A673 (cell line): Measurements from ENCODE around the gene PDE4B. TPM values are rescaled to one million over a fixed set of nuclear protein-coding genes. Genes with fewer than 3 reads are reported as not detected.

Experiments
- BruUV-seq: library from RNA; stranded (reverse); fragments of 400-500 nt; replicated peaks from 2 replicates; lab custom pipeline; 2021; lab: Mats Ljungman, UMichigan
- CTCF ChIA-PET: fragments of 300-600 bp; sonication (Branson Sonifier 250); formaldehyde crosslinking; loops from one replicate; lab custom pipeline; 2022; ENCODE audit warnings: antibody characterized with exemption; lab: Charles Lee
- POLR2A ChIA-PET: fragments of 300-600 bp; sonication (Branson Sonifier 250); formaldehyde crosslinking; loops from one replicate; lab custom pipeline; 2022; ENCODE audit warnings: antibody characterized with exemption; ENCODE audit not compliant: low non-redundant PET; lab: Charles Lee
- DNase-seq: peaks from one replicate; pipeline ENCODE4 v3.0.0-alpha.2; 2015; ENCODE audit warnings: low spot score
- H3K27ac ChIP-seq: fragments of 200-600 bp; sonication (generic); 2 replicates; pipeline ENCODE4 v1.5.1; 2016; ENCODE audit warnings: mixed run types, low read depth, mild to moderate bottlenecking, mixed read lengths, antibody characterized with exemption, low read length; ENCODE audit not compliant: poor library complexity, severe bottlenecking
- H3K27me3 ChIP-seq: fragments of 200-600 bp; sonication (generic); replicated peaks from 2 replicates; pipeline ENCODE4 v1.6.1; 2017; ENCODE audit warnings: mixed run types, low read depth, mild to moderate bottlenecking, mixed read lengths, antibody characterized with exemption, low read length; ENCODE audit not compliant: insufficient read depth, poor library complexity
- H3K36me3 ChIP-seq: fragments of 200-600 bp; sonication (generic); 2 replicates; pipeline ENCODE4 v1.6.1; 2016; ENCODE audit warnings: mixed run types, mild to moderate bottlenecking, mixed read lengths, antibody characterized with exemption, low read length; ENCODE audit not compliant: insufficient read depth, poor library complexity, severe bottlenecking
- H3K4me1 ChIP-seq: fragments of 200-600 bp; sonication (generic); 2 replicates; pipeline ENCODE4 v1.6.1; 2017; ENCODE audit warnings: mixed run types, mild to moderate bottlenecking, mixed read lengths, antibody characterized with exemption, low read length; ENCODE audit not compliant: insufficient read depth, poor library complexity, severe bottlenecking
- H3K4me3 ChIP-seq: fragments of 200-600 bp; sonication (generic); 2 replicates; pipeline ENCODE4 v1.5.1; 2016; ENCODE audit warnings: low read depth, mixed run types, mild to moderate bottlenecking, mixed read lengths, low read length; ENCODE audit not compliant: poor library complexity, severe bottlenecking
- H3K9me3 ChIP-seq: fragments of 200-600 bp; sonication (generic); 2 replicates; pipeline ENCODE4 v1.6.1; 2016; ENCODE audit warnings: mixed run types, low read depth, mild to moderate bottlenecking, mixed read lengths, antibody characterized with exemption, low read length; ENCODE audit not compliant: poor library complexity, severe bottlenecking
- EZH2 ChIP-seq: fragments of 200-600 bp; sonication (generic); IDR thresholded peaks from 2 replicates; pipeline ENCODE4 v1.6.1; 2017; ENCODE audit warnings: borderline replicate concordance, low read depth, mild to moderate bottlenecking, mixed read lengths, antibody characterized with exemption, low read length; ENCODE audit not compliant: poor library complexity, severe bottlenecking
- intact Hi-C: fragments of 100-400 bp; cut with micrococcal nuclease; formaldehyde crosslinking; loops from one replicate; pipeline ENCODE4 v1.10.0; 2022; ENCODE audit not compliant: unreplicated experiment
- total RNA-seq: library from RNA; stranded (reverse); gene quantifications from 2 replicates; pipeline ENCODE4 v1.2.3, GENCODE V29; 2021
- TF ChIP-seq, protein P1 (sequence below): fragments of 300-800, 200-600 bp; sonication (generic); conservative IDR thresholded peaks from 2 replicates; pipeline ENCODE4 v1.5.1; 2017; ENCODE audit warnings: low read depth, mild to moderate bottlenecking, antibody characterized with exemption, low read length, moderate library complexity, mixed read lengths

PDE4B gene
- total RNA-seq, 1 experiment from 2014 or later = 20.0 TPM

GRCh38 chr1:66309006-66309741, 516.5 kb downstream of the PDE4B start:
- Histone ChIP-seq H3K27me3 (no peaks in the 10 kb centered on the region), H3K4me1 (peaks cover 13% of the 10 kb centered on the region), H3K4me3 (no peak overlapping the region), H3K9me3 (no peaks in the 10 kb centered on the region), H3K36me3 (no peaks in the 10 kb centered on the region), H3K27ac (no peak overlapping the region)
- no peak for TF ChIP-seq EZH2
- TF ChIP-seq, protein P1, sequence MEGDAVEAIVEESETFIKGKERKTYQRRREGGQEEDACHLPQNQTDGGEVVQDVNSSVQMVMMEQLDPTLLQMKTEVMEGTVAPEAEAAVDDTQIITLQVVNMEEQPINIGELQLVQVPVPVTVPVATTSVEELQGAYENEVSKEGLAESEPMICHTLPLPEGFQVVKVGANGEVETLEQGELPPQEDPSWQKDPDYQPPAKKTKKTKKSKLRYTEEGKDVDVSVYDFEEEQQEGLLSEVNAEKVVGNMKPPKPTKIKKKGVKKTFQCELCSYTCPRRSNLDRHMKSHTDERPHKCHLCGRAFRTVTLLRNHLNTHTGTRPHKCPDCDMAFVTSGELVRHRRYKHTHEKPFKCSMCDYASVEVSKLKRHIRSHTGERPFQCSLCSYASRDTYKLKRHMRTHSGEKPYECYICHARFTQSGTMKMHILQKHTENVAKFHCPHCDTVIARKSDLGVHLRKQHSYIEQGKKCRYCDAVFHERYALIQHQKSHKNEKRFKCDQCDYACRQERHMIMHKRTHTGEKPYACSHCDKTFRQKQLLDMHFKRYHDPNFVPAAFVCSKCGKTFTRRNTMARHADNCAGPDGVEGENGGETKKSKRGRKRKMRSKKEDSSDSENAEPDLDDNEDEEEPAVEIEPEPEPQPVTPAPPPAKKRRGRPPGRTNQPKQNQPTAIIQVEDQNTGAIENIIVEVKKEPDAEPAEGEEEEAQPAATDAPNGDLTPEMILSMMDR = no peak
- POLR2A ChIA-PET = no interaction called here
- intact Hi-C loops = no loop called here
- no peak for DNase-seq
- CTCF ChIA-PET = interaction anchor here (0.6 kb wide), 1 partner anchor 426 kb away, joined by 3 read pairs; no protein-coding TSS in a partner anchor
- no TSS peak for BruUV-seq

GRCh38 chr1:66311092-66311491, 518.4 kb downstream of the PDE4B start:
- TF ChIP-seq, protein P1 = no peak
- no peak for TF ChIP-seq EZH2
- BruUV-seq = no TSS peak
- CTCF ChIA-PET = no interaction called here

GRCh38 chr1:66311628-66312027, 518.9 kb downstream of the PDE4B start:
- Histone ChIP-seq H3K27ac (no peak overlapping the region), H3K4me3 (no peak overlapping the region), H3K36me3 (no peaks in the 10 kb centered on the region), H3K27me3 (no peaks in the 10 kb centered on the region), H3K9me3 (no peaks in the 10 kb centered on the region), H3K4me1 (peaks cover 13% of the 10 kb centered on the region)
- BruUV-seq = no TSS peak
- intact Hi-C loops = no loop called here
- ChIA-PET CTCF (no interaction called here), POLR2A (no interaction called here)
- TF ChIP-seq, protein P1 = no peak
- no peak for TF ChIP-seq EZH2
- no peak for DNase-seq

More at GRCh38 chr1:66311092-66311491, 518.4 kb downstream of the PDE4B start:
- H3K27me3 ChIP-seq = no peaks in the 10 kb centered on the region
- H3K27ac ChIP-seq = no peak overlapping the region
- H3K4me1 ChIP-seq = peaks cover 13% of the 10 kb centered on the region
- H3K36me3 ChIP-seq = no peaks in the 10 kb centered on the region
- POLR2A ChIA-PET = no interaction called here
- no peak for DNase-seq
- H3K4me3 ChIP-seq = no peak overlapping the region
- intact Hi-C loops = no loop called here
- H3K9me3 ChIP-seq = no peaks in the 10 kb centered on the region
